ENCODE results near the gene STX19.
"Not testable (repeated sequence)": the region's sequence is repeated elsewhere in the genome, so short reads cannot be mapped to it uniquely, and the experiment has no call there.

Gene STX19

GRCh38 chr3:93969443-93969842, 59.0 kb downstream of the STX19 start:
- Histone ChIP-seq H3K4me2 (ENCODE audit: low read length) (no peak overlapping the region), H3K27ac (ENCODE audit: low read depth, low read length, poor library complexity, severe bottlenecking) (no peak overlapping the region), H3K9me2 (ENCODE audit: low read depth, low read length) (no peaks in the 10 kb centered on the region), H4K20me1 (ENCODE audit: insufficient read depth, low read length) (no peaks in the 10 kb centered on the region), H3K36me3 (ENCODE audit: insufficient read depth, low read length) (no peaks in the 10 kb centered on the region), H3K9ac (ENCODE audit: low read length) (no peak overlapping the region), H3K4me3 (ENCODE audit: low read depth, low read length, poor library complexity, severe bottlenecking) (no peak overlapping the region), H3K79me2 (ENCODE audit: insufficient read depth, low read length) (no peaks in the 10 kb centered on the region), H3K27me3 (ENCODE audit: insufficient read depth, low read length) (no peaks in the 10 kb centered on the region), H3K9me3 (ENCODE audit: low read length) (no peaks in the 10 kb centered on the region), H2AFZ (ENCODE audit: low read length) (no peak overlapping the region), H3K4me1 (ENCODE audit: insufficient read depth, low read length, severe bottlenecking) (peaks cover 6% of the 10 kb centered on the region), H3F3A (ENCODE audit: insufficient read depth, low read length) (no peaks in the 10 kb centered on the region)
- TF ChIP-seq EZH2 (IDR thresholded peaks at IDR 0.05; ENCODE audit: borderline replicate concordance, low read length), result no peak
- TF ChIP-seq CTCF (IDR thresholded peaks at IDR 0.05; ENCODE audit: low read length), result no peak

GRCh38 chr3:93965106-93965505, 63.3 kb downstream of the STX19 start:
- H3K4me1 ChIP-seq (ENCODE audit: insufficient read depth, low read length, severe bottlenecking); H3K9me2 ChIP-seq (ENCODE audit: low read depth, low read length); H4K20me1 ChIP-seq (ENCODE audit: insufficient read depth, low read length); H3K4me3 ChIP-seq (ENCODE audit: low read depth, low read length, poor library complexity, severe bottlenecking); H3K4me2 ChIP-seq (ENCODE audit: low read length); H3K9me3 ChIP-seq (ENCODE audit: low read length); H3F3A ChIP-seq (ENCODE audit: insufficient read depth, low read length); H3K9ac ChIP-seq (ENCODE audit: low read length); H3K36me3 ChIP-seq (ENCODE audit: insufficient read depth, low read length); H3K79me2 ChIP-seq (ENCODE audit: insufficient read depth, low read length); H3K27ac ChIP-seq (ENCODE audit: low read depth, low read length, poor library complexity, severe bottlenecking); H2AFZ ChIP-seq (ENCODE audit: low read length); H3K27me3 ChIP-seq (ENCODE audit: insufficient read depth, low read length): not testable (repeated sequence)
